MCF 10A (cell line): ENCODE results near the gene RAB28. TPM values are rescaled to one million over a fixed set of nuclear protein-coding genes. Genes with fewer than 3 reads are reported as not detected.

Experiments used
- Bru-seq: library from RNA; stranded (reverse); fragments of 400-500 nt; gene quantifications from one replicate; lab custom pipeline; 2021; lab: Mats Ljungman, UMichigan
- BruChase-seq, 2 experiments: library from RNA; stranded (reverse); fragments of 400-500 nt; gene quantifications; one replicate each; lab custom pipeline; 2021; lab: Mats Ljungman, UMichigan
- BruUV-seq: library from RNA; stranded (reverse); fragments of 400-500 nt; replicated peaks from 2 replicates; lab custom pipeline; 2021; lab: Mats Ljungman, UMichigan
- CTCF ChIA-PET: fragments of 300-600 bp; sonication (Branson Sonifier 250); formaldehyde crosslinking; extraction: SDS; loops from one replicate; lab custom pipeline; 2021; ENCODE audit warnings: antibody characterized with exemption, inconsistent platforms; lab: Yijun Ruan, JAX
- POLR2A ChIA-PET: fragments of 300-600, 350-650 bp; sonication (Branson Sonifier 250); formaldehyde crosslinking; extraction: SDS; loops from one replicate; lab custom pipeline; 2020; ENCODE audit warnings: antibody characterized with exemption, inconsistent platforms; lab: Yijun Ruan, JAX
- DNase-seq: peaks from one replicate; pipeline ENCODE4 v3.0.0-alpha.2; 2018; ENCODE audit not compliant: unreplicated experiment
- H3K27ac Mint-ChIP-seq: one replicate; pipeline ENCODE4 v1.8.0; 2022; ENCODE audit warnings: mild to moderate bottlenecking, low read depth, mixed read lengths; ENCODE audit not compliant: unreplicated experiment
- H3K27me3 Mint-ChIP-seq: one replicate; pipeline ENCODE4 v1.8.0; 2022; ENCODE audit warnings: mixed read lengths; ENCODE audit not compliant: insufficient read depth, unreplicated experiment
- H3K36me3 Mint-ChIP-seq: one replicate; pipeline ENCODE4 v1.8.0; 2022; ENCODE audit warnings: mild to moderate bottlenecking, moderate library complexity, mixed read lengths; ENCODE audit not compliant: insufficient read depth, unreplicated experiment
- H3K4me1 Mint-ChIP-seq: one replicate; pipeline ENCODE4 v1.8.0; 2022; ENCODE audit warnings: mixed read lengths; ENCODE audit not compliant: insufficient read depth, unreplicated experiment
- H3K4me3 Mint-ChIP-seq: one replicate; pipeline ENCODE4 v1.8.0; 2022; ENCODE audit warnings: mild to moderate bottlenecking, moderate library complexity, mixed read lengths; ENCODE audit not compliant: unreplicated experiment
- H3K9me3 Mint-ChIP-seq: one replicate; pipeline ENCODE4 v1.8.0; 2022; ENCODE audit warnings: mixed read lengths; ENCODE audit not compliant: unreplicated experiment
- CTCF ChIP-seq: fragments of 200-600 bp; IDR thresholded peaks from one replicate; pipeline ENCODE4 v1.8.0; 2022; ENCODE audit warnings: antibody characterized with exemption, mild to moderate bottlenecking; ENCODE audit not compliant: unreplicated experiment
- intact Hi-C: fragments of 100-400 bp; cut with micrococcal nuclease; formaldehyde crosslinking; loops from 2 replicates; pipeline ENCODE4 v1.14.1; 2022
- long read RNA-seq: library from polyadenylated mRNA; stranded (forward); transcript quantifications from one replicate; pipeline ENCODE4 v2.0.0, GENCODE V29; 2022
- total RNA-seq: library from RNA; stranded (reverse); gene quantifications from 2 replicates; pipeline ENCODE4 v1.2.3, GENCODE V29; 2022

The RAB28 gene
- total RNA-seq (15.9 and 18.7 TPM in 2 replicates), Bru-seq, nascent RNA (percentile 84 among the genes with signal in this experiment), BruChase-seq, experiment 1, labeled RNA remaining after a 6-hour chase (percentile 68 among the genes with signal in this experiment), BruChase-seq, experiment 2, labeled RNA remaining after a 2-hour chase (percentile 86 among the genes with signal in this experiment)
- long read RNA-seq, transcript RAB28-201 (8 exons, 1,810 nt) = minor isoform, 17 of 81 reads
- long read RNA-seq, transcript RAB28-202 (7 exons, 1,715 nt) = major isoform, 35 of 81 reads
- long read RNA-seq, transcript RAB28-205 (6 exons, 1,551 nt) = minor isoform, 12 of 81 reads
- long read RNA-seq, partial matches to known transcripts = 3 of 81 reads
- long read RNA-seq, other reads (novel, unspliced or antisense) = 11 of 81 reads

- H3K4me1 Mint-ChIP-seq = peaks cover 11% of the 10 kb centered on the region
- no peaks in the 10 kb centered on the region for H3K9me3 Mint-ChIP-seq
- BruUV-seq = no TSS peak
- H3K4me3 Mint-ChIP-seq = peak within 1 kb of the TSS; percentile 80
- DNase-seq = peak; percentile 93
- intact Hi-C loops = loop anchor here (2.0 kb wide), 1 partner anchor 61 kb away; the partner anchor contains the start of gene NKX3-2
- H3K27me3 Mint-ChIP-seq = no peaks in the 10 kb centered on the region
- POLR2A ChIA-PET = interaction anchor here (0.8 to 1.3 kb wide), 11 partner anchors 8 to 144 kb away, joined by 3 to 9 read pairs (median 3); partner anchors contain the start of gene NKX3-2
- CTCF ChIA-PET = interaction anchor here (0.8 to 1.0 kb wide), 3 partner anchors 631 to 759 kb away, joined by 3 to 6 read pairs (median 4); no protein-coding TSS in a partner anchor
- no peaks in the 10 kb centered on the region for H3K36me3 Mint-ChIP-seq
- H3K27ac Mint-ChIP-seq = peak within 1 kb of the TSS; percentile 95
- TF ChIP-seq CTCF = no peak
Measured at GRCh38 chr4:13484122-13484748, at the start of gene RAB28. TSS of gene RAB28 (minus strand) at chr4:13484340.

- intact Hi-C loops = no loop called here
- POLR2A ChIA-PET = interaction anchor here (0.8 kb wide), 1 partner anchor 796 kb away, joined by 3 read pairs; no protein-coding TSS in a partner anchor
- H3K27ac Mint-ChIP-seq = no peak overlapping the region
- H3K4me3 Mint-ChIP-seq = no peak overlapping the region
- BruUV-seq = no TSS peak
- CTCF ChIA-PET = no interaction called here
- no peaks in the 10 kb centered on the region for H3K4me1 Mint-ChIP-seq
- H3K36me3 Mint-ChIP-seq = no peaks in the 10 kb centered on the region
- H3K27me3 Mint-ChIP-seq = no peaks in the 10 kb centered on the region
- no peak for DNase-seq
- no peaks in the 10 kb centered on the region for H3K9me3 Mint-ChIP-seq
- TF ChIP-seq CTCF = no peak
Measured at GRCh38 chr4:13531625-13531998, 47.5 kb upstream of the RAB28 start.

GRCh38 chr4:13530823-13531624, 46.9 kb upstream of the RAB28 start:
- Mint-ChIP-seq H3K36me3 (no peaks in the 10 kb centered on the region), H3K9me3 (no peaks in the 10 kb centered on the region), H3K4me3 (no peak overlapping the region), H3K27me3 (no peaks in the 10 kb centered on the region), H3K4me1 (no peaks in the 10 kb centered on the region), H3K27ac (no peak overlapping the region)
- DNase-seq = no peak
- intact Hi-C loops = no loop called here
- CTCF ChIA-PET = interaction anchor here (0.5 to 0.6 kb wide), 2 partner anchors 276 to 681 kb away, joined by 3 to 4 read pairs; no protein-coding TSS in a partner anchor
- TF ChIP-seq CTCF = no peak
- POLR2A ChIA-PET = interaction anchor here (0.8 kb wide), 1 partner anchor 795 kb away, joined by 3 read pairs; no protein-coding TSS in a partner anchor
- no TSS peak for BruUV-seq
